Ramos (cell line): Measurements from ENCODE around the gene PLXNC1.

Experiments used
- in situ Hi-C: fragments of 300-500 bp; cut with MboI; formaldehyde crosslinking; loops from one replicate; pipeline ENCODE4 v1.14.3; 2022; ENCODE audit warnings: low sequenced_read_pairs; ENCODE audit not compliant: unreplicated experiment

Gene PLXNC1

DNA sequence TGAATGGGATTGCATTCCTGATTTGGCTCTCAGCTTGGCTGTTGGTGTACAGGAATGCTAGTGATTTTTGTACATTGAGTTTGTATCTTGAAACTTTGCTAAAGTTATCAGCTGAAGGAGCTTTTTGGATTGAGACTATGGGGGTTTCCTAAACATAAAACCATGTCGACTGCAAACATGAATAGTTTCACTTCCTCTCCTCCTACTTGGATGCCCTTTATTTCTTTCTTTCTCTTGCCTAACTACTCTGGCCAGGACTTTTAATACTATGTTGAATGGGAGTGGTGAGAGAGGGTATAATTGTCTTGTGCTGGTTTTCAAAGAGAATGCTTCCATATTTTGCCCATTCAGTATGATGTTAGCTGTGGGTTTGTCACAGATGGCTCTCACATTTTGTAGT lies 169.8 kb downstream of the PLXNC1 start:
- in situ Hi-C loops, result no loop called here

GRCh38 chr12:94320109-94320508 lies 171.7 kb downstream of the PLXNC1 start:
- in situ Hi-C loops, result no loop called here

DNA sequence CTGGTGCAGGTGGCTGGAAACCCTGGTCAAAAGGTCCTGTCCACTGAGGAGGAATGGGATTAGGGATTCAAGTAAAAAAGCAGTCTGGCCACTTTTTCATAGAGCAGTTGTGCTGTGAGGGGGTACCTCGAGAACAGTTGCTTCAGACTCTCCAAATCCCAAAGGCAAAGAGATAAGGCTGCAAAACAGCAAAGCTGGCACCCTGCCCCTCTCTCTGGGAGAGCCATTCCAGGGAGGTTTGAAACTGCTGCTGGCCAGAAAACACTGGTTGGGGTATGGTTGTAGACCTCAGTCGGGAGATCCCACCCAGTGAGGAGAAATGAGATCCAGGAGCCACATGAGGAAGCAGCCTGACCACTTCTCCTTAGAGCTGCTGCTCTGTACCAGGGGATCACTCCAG lies 174.0 kb downstream of the PLXNC1 start:
- in situ Hi-C loops, result no loop called here

GRCh38 chr12:94326234-94326633 lies 177.9 kb downstream of the PLXNC1 start:
- in situ Hi-C loops, result no loop called here

GRCh38 chr12:94326727-94327126 lies 178.3 kb downstream of the PLXNC1 start:
- in situ Hi-C loops, result no loop called here

DNA sequence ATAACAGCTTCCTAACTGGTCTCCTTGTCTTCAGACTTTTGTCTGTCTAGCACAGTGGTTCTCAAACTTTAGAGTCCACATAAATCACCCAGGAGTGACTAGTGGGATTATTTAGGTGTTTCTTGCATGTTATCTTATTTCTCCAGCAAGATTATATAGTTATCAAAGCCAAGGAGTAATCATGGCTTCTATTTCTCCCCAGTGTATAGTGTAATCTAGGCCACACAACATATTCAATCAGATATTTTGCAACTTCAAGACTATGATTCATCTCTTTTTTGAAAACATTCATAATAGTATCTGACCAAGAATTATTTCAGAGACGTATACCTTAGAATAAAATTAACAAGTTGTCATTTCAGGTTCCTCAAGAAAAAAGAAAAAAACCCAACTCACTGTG lies 179.4 kb downstream of the PLXNC1 start:
- in situ Hi-C loops, result no loop called here

- in situ Hi-C loops, result no loop called here
Observed at GRCh38 chr12:94329366-94329765, 181.0 kb downstream of the PLXNC1 start.

- in situ Hi-C loops, result no loop called here
Observed at GRCh38 chr12:94333396-94333795, 185.0 kb downstream of the PLXNC1 start.

DNA sequence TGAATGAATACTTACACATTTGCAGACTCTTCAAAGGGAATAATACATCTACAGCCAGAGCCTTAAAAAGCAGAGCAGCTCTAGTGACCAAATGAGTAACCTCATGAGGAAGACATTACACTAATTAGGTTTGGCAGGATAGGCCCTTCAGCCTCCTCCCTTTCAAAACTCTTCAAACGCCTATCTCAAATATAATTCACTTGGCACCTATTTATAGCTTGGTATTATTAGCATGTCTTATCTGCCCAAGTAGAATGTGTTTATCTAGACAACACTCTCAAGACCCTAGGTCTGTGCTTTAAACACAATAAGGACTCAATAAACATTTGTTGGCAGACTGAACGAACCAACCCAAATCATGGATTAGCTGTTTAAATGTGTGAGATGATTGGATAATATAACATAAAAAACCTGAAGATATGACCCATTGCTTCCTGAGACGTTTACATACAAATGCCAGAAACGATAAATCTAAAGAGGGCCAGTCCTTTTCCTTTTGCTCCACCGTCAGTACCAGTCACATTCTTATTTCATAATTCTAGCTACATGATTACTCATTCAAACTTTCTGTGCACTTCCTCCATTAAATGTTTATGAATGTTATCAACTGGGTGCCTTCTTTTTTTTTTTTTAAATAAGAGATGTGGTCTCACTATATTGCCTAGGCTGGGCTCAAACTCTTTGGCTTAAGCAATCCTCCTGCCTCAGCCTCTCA lies 188.0 kb downstream of the PLXNC1 start:
- in situ Hi-C loops, result no loop called here

DNA sequence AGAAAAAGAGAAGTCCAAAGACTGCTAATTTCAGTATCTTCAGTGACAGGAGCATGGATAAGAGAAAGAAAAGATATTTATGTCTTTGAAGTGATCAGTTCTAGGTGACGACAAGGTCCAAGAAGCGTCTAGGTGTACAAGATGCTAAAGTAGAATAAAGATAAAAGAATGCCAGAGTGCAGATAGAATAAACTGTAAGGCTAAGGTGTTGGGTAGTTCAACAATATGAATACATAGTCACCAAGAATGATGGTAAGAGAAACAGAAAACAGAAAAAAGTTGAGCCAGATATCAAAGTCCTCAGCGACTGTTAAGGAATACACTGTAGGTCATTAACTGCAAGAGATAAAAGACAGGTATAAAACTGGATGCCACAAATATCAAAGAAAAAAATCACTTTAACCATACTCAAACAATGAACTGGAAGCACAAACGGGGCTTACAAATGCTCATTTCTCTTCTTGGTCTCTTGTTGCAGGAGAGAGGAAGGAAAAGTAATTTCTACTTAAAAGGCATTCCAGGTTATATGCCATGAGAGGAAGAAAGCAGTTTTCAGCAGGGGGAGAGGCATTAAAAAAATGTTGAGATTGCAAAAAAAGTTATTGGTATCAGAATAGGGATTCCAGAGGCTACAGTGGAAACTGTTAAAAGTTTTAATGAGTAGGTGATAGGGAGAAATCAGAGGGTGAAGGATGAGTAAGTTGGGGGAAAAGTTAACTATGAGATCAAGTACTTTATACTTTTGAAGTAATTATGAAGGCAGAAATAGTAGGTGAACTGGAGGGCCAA lies 189.8 kb downstream of the PLXNC1 start:
- in situ Hi-C loops, result no loop called here

DNA sequence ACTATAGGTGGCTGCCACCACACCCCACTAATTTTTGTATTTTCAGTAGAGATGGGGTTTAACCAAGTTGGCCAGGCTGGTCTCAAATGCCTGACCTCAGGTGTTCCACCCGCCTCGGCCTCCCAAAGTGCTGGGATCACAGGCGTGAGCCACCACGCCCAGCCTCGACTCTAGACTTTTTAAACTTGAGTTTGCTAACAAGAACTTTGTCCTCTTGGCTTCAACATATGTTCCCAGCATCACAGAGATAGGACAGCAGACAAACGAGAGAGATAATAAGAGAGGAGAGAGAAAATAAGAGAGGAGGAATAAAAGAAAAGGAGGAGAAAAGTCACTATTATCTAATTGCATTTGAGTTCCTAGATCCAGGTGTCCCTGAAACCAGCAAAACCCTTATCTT lies 192.2 kb downstream of the PLXNC1 start:
- in situ Hi-C loops, result no loop called here

DNA sequence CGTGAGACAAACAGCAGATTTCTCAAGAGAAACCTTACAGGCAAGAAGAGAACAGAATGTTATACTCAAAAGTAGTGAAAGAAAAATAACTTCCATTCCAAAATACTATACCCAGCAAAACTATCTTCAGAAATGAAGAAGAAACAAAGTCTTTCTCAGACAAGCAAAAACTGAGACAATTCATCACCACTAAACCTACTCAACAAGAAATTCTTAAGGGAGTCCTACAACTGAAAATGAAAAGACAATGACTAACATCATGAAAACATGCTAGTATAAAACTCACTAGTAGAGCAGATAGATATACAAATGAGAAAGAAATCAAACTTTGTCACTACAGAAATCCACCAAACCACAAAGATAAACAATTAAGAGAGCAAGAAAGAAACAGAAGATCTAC lies 204.8 kb downstream of the PLXNC1 start:
- in situ Hi-C loops, result no loop called here
